KMS-11 (cell line): ENCODE measurements around the gene KLK3.

Source experiments
- H2AFZ ChIP-seq: fragments of 200-600 bp; sonication (generic); 2 replicates; pipeline ENCODE4 v1.6.1; 2016; ENCODE audit warnings: antibody characterized with exemption, mixed run types, low read depth
- H3K27ac ChIP-seq: fragments of 200-600 bp; sonication (generic); 2 replicates; pipeline ENCODE4 v1.6.1; 2016; ENCODE audit warnings: mild to moderate bottlenecking, mixed run types
- H3K27me3 ChIP-seq: fragments of 200-600 bp; sonication (generic); 2 replicates; pipeline ENCODE4 v1.6.1; 2017; ENCODE audit warnings: mild to moderate bottlenecking, low read depth, mixed run types, moderate library complexity; ENCODE audit not compliant: insufficient read depth
- H3K36me3 ChIP-seq: fragments of 200-600 bp; sonication (generic); 2 replicates; pipeline ENCODE4 v1.6.1; 2017; ENCODE audit warnings: mild to moderate bottlenecking, mixed run types; ENCODE audit not compliant: insufficient read depth
- H3K4me1 ChIP-seq: fragments of 200-600 bp; sonication (generic); 2 replicates; pipeline ENCODE4 v1.6.1; 2016; ENCODE audit warnings: mild to moderate bottlenecking, low read depth, mixed run types; ENCODE audit not compliant: poor library complexity, severe bottlenecking
- H3K4me2 ChIP-seq: fragments of 200-600 bp; sonication (generic); 2 replicates; pipeline ENCODE4 v1.7.0; 2016; ENCODE audit warnings: mild to moderate bottlenecking, mixed run types
- H3K4me3 ChIP-seq: fragments of 200-600 bp; sonication (generic); IDR thresholded peaks from 2 replicates; pipeline ENCODE4 v1.6.1; 2017; ENCODE audit warnings: low read depth, low read length, mixed read lengths; ENCODE audit not compliant: insufficient read depth
- H3K79me2 ChIP-seq: fragments of 200-600 bp; sonication (generic); 2 replicates; pipeline ENCODE4 v1.6.1; 2016; ENCODE audit warnings: low read depth, mixed run types; ENCODE audit not compliant: insufficient read depth
- H3K9ac ChIP-seq: fragments of 200-600 bp; sonication (generic); 2 replicates; pipeline ENCODE4 v1.6.1; 2016; ENCODE audit warnings: mild to moderate bottlenecking, mixed run types
- H4K20me1 ChIP-seq: fragments of 200-600 bp; sonication (generic); 2 replicates; pipeline ENCODE4 v1.6.1; 2016; ENCODE audit warnings: mild to moderate bottlenecking, mixed run types; ENCODE audit not compliant: insufficient read depth
- TF ChIP-seq, protein P1 (sequence below): fragments of 200-600 bp; sonication (generic); conservative IDR thresholded peaks from 2 replicates; pipeline ENCODE4 v1.6.1; 2017; ENCODE audit warnings: low read depth, mild to moderate bottlenecking, antibody characterized with exemption, low read length, moderate library complexity, mixed read lengths

The KLK3 gene

DNA sequence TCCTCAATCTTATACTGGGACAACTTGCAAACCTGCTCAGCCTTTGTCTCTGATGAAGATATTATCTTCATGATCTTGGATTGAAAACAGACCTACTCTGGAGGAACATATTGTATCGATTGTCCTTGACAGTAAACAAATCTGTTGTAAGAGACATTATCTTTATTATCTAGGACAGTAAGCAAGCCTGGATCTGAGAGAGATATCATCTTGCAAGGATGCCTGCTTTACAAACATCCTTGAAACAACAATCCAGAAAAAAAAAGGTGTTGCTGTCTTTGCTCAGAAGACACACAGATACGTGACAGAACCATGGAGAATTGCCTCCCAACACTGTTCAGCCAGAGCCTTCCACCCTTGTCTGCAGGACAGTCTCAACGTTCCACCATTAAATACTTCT is 4.0 kb upstream of the KLK3 start:
- Histone ChIP-seq H3K4me1 (no peaks in the 10 kb centered on the region), H3K36me3 (no peaks in the 10 kb centered on the region), H4K20me1 (no peaks in the 10 kb centered on the region), H3K4me3 (no peak overlapping the region), H3K9ac (no peak overlapping the region), H2AFZ (no peak overlapping the region), H3K79me2 (no peaks in the 10 kb centered on the region), H3K4me2 (no peak overlapping the region), H3K27ac (no peak overlapping the region), H3K27me3 (no peaks in the 10 kb centered on the region; the same call in 1 of the 2 replicates)
- TF ChIP-seq, protein P1, sequence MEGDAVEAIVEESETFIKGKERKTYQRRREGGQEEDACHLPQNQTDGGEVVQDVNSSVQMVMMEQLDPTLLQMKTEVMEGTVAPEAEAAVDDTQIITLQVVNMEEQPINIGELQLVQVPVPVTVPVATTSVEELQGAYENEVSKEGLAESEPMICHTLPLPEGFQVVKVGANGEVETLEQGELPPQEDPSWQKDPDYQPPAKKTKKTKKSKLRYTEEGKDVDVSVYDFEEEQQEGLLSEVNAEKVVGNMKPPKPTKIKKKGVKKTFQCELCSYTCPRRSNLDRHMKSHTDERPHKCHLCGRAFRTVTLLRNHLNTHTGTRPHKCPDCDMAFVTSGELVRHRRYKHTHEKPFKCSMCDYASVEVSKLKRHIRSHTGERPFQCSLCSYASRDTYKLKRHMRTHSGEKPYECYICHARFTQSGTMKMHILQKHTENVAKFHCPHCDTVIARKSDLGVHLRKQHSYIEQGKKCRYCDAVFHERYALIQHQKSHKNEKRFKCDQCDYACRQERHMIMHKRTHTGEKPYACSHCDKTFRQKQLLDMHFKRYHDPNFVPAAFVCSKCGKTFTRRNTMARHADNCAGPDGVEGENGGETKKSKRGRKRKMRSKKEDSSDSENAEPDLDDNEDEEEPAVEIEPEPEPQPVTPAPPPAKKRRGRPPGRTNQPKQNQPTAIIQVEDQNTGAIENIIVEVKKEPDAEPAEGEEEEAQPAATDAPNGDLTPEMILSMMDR, result no peak

DNA sequence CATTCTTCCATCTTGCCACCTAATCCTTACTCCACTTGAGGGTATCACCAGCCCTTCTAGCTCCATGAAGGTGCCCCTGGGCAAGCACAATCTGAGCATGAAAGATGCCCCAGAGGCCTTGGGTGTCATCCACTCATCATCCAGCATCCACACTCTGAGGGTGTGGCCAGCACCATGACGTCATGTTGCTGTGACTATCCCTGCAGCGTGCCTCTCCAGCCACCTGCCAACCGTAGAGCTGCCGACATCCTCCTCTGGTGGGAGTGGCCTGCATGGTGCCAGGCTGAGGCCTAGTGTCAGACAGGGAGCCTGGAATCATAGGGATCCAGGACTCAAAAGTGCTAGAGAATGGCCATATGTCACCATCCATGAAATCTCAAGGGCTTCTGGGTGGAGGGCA is 3.1 kb upstream of the KLK3 start:
- Histone ChIP-seq H3K36me3 (no peaks in the 10 kb centered on the region), H3K27me3 (no peaks in the 10 kb centered on the region; the same call in 1 of the 2 replicates)
- TF ChIP-seq, protein P1, result no peak

DNA sequence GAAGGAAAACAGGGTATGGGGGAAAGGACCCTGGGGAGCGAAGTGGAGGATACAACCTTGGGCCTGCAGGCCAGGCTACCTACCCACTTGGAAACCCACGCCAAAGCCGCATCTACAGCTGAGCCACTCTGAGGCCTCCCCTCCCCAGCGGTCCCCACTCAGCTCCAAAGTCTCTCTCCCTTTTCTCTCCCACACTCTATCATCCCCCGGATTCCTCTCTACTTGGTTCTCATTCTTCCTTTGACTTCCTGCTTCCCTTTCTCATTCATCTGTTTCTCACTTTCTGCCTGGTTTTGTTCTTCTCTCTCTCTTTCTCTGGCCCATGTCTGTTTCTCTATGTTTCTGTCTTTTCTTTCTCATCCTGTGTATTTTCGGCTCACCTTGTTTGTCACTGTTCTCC is 2.7 kb downstream of the KLK3 start:
- H3K27me3 ChIP-seq, result no peaks in the 10 kb centered on the region
- H3K27ac ChIP-seq, result no peak overlapping the region
- no peaks in the 10 kb centered on the region for H3K36me3 ChIP-seq
- H3K4me3 ChIP-seq, result no peak overlapping the region
- H2AFZ ChIP-seq, result no peak overlapping the region
- no peaks in the 10 kb centered on the region for H4K20me1 ChIP-seq
- no peaks in the 10 kb centered on the region for H3K79me2 ChIP-seq
- TF ChIP-seq, protein P1, result no peak
- no peak overlapping the region for H3K9ac ChIP-seq
- H3K4me2 ChIP-seq, result no peak overlapping the region
- no peaks in the 10 kb centered on the region for H3K4me1 ChIP-seq

More for the DNA sequence above, 3.1 kb upstream of the KLK3 start:
- no peak overlapping the region for H3K9ac ChIP-seq
- H3K4me2 ChIP-seq, result no peak overlapping the region
- H3K27ac ChIP-seq, result no peak overlapping the region
- H4K20me1 ChIP-seq, result no peaks in the 10 kb centered on the region
- H3K4me3 ChIP-seq, result no peak overlapping the region
- no peaks in the 10 kb centered on the region for H3K79me2 ChIP-seq
- no peaks in the 10 kb centered on the region for H3K4me1 ChIP-seq
- no peak overlapping the region for H2AFZ ChIP-seq

DNA sequence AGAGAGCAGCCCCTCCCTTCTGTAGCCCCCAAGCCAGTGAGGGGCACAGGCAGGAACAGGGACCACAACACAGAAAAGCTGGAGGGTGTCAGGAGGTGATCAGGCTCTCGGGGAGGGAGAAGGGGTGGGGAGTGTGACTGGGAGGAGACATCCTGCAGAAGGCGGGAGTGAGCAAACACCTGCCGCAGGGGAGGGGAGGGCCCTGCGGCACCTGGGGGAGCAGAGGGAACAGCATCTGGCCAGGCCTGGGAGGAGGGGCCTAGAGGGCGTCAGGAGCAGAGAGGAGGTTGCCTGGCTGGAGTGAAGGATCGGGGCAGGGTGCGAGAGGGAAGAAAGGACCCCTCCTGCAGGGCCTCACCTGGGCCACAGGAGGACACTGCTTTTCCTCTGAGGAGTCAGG is 4.2 kb downstream of the KLK3 start:
- no peaks in the 10 kb centered on the region for H4K20me1 ChIP-seq
- TF ChIP-seq, protein P1, result no peak
- H3K27ac ChIP-seq, result no peak overlapping the region
- H2AFZ ChIP-seq, result no peak overlapping the region
- H3K4me1 ChIP-seq, result no peaks in the 10 kb centered on the region
- H3K9ac ChIP-seq, result no peak overlapping the region
- no peaks in the 10 kb centered on the region for H3K27me3 ChIP-seq
- no peaks in the 10 kb centered on the region for H3K79me2 ChIP-seq
- H3K4me2 ChIP-seq, result no peak overlapping the region
- no peak overlapping the region for H3K4me3 ChIP-seq
- no peaks in the 10 kb centered on the region for H3K36me3 ChIP-seq
